ENCODE results near the gene ALDH1B1. TPM values are rescaled to one million over a fixed set of nuclear protein-coding genes. Genes with fewer than 3 reads are reported as not detected.

Gene ALDH1B1
- total RNA-seq, 2 donors from 2014 or later: 195 to 229 TPM

DNA sequence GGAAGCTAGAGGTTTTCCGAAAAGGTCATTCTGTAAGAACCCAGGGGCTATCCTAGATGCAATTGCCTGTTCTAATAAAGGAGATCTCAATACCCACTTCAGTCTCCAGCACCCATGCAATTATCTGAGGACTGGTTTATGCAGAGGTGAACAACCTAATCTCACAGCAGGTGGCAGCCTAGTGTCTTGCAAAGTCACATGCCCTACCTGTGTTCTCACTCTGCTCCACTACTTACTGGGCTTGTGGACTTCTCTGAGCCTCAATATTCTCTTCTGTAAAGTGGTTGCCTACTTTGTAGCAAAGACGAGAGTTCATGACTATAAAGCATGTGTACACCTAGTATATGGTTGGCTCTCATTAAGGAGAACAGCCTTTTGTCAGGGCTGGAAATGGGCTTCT, 21.0 kb upstream of the ALDH1B1 start:
- DNase-seq (ENCODE audit: low spot score): no peak

DNA sequence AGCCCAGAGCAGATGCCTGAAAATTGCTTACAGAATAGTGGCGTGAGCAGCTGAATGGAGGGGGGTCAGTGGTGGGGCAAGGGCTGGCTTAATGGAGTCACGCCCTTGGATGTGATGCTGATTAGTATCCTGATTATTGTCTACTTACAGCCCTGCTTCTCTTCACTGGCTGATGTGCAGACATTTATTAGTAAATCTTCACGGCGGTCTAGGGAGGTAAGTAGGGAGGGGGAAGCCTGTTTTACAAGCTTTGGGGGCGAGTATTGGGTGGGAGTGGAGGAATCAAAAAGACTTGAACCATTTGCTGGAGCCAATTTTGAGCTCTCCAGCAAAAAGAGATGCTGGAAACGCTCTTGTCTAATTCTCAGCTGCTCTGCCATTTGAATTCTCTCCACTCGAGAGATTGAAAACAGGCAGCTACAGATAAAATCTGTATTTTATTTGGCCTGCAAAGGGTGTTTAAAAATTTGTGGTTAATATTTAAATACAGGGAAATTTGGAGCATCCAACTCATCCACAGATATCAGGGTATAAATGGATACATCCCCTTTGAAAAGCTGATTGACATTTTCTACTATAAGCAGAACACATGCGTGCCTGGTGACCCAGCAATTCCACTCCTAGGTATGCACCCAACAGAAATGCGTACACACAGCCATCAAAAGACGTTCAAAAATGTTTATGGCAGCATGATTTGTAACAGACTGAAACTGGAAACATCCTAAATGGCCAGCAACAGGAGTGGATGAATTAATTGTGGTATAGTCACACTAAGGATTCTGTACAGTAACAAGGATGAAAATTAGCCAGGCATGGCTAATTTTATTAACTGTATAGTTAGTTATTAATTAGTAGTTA, 19.5 kb upstream of the ALDH1B1 start:
- H3K27ac ChIP-seq: no peak overlapping the region
- no peaks in the 10 kb centered on the region for H3K36me3 ChIP-seq
- H3K4me3 ChIP-seq: no peak overlapping the region
- ATAC-seq (ENCODE audit: insufficient number of reproducible peaks, low FRiP score, low read depth) (no peak), DNase-seq (ENCODE audit: low spot score) (no peak)
- TF ChIP-seq, protein P1, sequence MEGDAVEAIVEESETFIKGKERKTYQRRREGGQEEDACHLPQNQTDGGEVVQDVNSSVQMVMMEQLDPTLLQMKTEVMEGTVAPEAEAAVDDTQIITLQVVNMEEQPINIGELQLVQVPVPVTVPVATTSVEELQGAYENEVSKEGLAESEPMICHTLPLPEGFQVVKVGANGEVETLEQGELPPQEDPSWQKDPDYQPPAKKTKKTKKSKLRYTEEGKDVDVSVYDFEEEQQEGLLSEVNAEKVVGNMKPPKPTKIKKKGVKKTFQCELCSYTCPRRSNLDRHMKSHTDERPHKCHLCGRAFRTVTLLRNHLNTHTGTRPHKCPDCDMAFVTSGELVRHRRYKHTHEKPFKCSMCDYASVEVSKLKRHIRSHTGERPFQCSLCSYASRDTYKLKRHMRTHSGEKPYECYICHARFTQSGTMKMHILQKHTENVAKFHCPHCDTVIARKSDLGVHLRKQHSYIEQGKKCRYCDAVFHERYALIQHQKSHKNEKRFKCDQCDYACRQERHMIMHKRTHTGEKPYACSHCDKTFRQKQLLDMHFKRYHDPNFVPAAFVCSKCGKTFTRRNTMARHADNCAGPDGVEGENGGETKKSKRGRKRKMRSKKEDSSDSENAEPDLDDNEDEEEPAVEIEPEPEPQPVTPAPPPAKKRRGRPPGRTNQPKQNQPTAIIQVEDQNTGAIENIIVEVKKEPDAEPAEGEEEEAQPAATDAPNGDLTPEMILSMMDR (IDR thresholded peaks at IDR 0.05): no peak
- peaks cover 7 to 20% of the 10 kb centered on the region in 2 donors for H3K4me1 ChIP-seq (ENCODE audit: control insufficient read depth in 1 of 2, low read depth in 2 of 2)
- no peaks in the 10 kb centered on the region for H3K27me3 ChIP-seq (replicated peaks; ENCODE audit: insufficient read depth)
- H3K9me3 ChIP-seq: no peaks in the 10 kb centered on the region

More for the DNA sequence above, 21.0 kb upstream of the ALDH1B1 start:
- H3K4me3 ChIP-seq: no peak overlapping the region
- TF ChIP-seq, protein P1 (IDR thresholded peaks at IDR 0.05): peak; percentile 44
- H3K9me3 ChIP-seq: no peaks in the 10 kb centered on the region
- H3K36me3 ChIP-seq: no peaks in the 10 kb centered on the region
- ATAC-seq (ENCODE audit: insufficient number of reproducible peaks, low FRiP score, low read depth): no peak
- H3K4me1 ChIP-seq (ENCODE audit: control insufficient read depth in 1 of 2, low read depth in 2 of 2): peaks cover under 1 to 7% of the 10 kb centered on the region in 2 donors
- H3K27ac ChIP-seq: no peak overlapping the region
- no peaks in the 10 kb centered on the region for H3K27me3 ChIP-seq (replicated peaks; ENCODE audit: insufficient read depth)

DNA sequence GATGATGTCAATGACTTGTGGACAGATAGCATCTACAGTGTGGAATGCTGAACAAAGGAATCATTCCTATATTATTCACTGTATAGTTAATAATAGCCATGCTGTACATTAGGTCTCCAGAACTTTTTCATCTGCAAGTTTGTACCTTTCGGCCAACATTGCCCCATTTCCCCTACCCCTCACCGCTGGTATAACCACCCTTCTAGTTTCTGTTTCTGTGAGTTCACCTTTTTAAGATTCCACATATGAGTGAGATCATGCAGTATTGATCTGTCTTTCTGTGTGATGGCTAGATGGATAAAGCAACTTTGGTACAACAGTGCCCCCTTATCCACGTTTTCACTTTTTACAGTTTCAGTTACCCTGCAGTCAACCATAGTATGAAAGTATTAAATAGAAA, 18.8 kb upstream of the ALDH1B1 start:
- Histone ChIP-seq H3K9me3 (no peaks in the 10 kb centered on the region), H3K27ac (no peak overlapping the region), H3K4me3 (no peak overlapping the region), H3K4me1 (ENCODE audit: control insufficient read depth in 1 of 2, low read depth in 2 of 2) (peaks cover 7 to 20% of the 10 kb centered on the region in 2 donors), H3K27me3 (replicated peaks; ENCODE audit: insufficient read depth) (no peaks in the 10 kb centered on the region), H3K36me3 (no peaks in the 10 kb centered on the region)
- DNase-seq (ENCODE audit: low spot score) (no peak), ATAC-seq (ENCODE audit: insufficient number of reproducible peaks, low FRiP score, low read depth) (no peak)
- TF ChIP-seq, protein P1 (IDR thresholded peaks at IDR 0.05): no peak

DNA sequence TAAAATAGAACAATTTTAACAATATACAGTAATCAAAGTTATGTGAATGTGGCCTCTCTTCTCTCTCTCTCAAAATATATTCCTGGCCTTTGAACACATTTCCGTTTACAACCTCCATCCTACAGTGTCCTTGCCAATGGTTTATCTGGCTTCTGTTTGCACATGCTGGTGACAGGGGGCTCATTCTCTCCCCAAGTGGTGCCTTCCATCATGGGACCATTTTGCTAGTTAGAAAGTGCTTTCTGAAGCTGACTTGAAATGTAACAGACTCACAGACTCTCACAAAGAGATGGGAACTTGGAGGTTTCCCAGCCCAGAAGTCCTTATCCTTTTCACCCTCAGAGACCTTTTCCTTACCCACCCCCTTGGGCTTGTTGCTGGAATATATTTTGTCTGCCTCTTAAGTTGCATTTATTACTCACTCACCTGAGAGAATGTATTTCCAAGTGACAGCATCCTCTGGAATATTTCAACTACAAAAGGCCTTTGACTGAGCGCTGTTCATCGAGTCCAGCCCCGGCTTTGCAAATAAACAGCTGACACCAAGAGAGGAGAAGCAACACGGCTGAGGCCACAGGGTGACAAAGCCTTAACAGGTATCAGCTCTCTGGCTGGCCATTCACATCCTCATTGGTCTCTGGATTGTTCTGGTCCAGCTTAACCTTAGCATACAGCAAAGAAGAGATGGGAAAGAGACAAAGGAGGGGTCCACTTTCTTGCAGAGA, 17.5 kb upstream of the ALDH1B1 start:
- Histone ChIP-seq H3K27me3 (replicated peaks; ENCODE audit: insufficient read depth) (no peaks in the 10 kb centered on the region), H3K4me1 (ENCODE audit: control insufficient read depth in 1 of 2, low read depth in 2 of 2) (peaks cover 7 to 20% of the 10 kb centered on the region in 2 donors), H3K36me3 (no peaks in the 10 kb centered on the region), H3K27ac (peak overlapping the region in 1 of 2 donors; percentile 16), H3K4me3 (no peak overlapping the region), H3K9me3 (no peaks in the 10 kb centered on the region)
- no peak for DNase-seq (ENCODE audit: low spot score)
- no peak for ATAC-seq (ENCODE audit: insufficient number of reproducible peaks, low FRiP score, low read depth)
- TF ChIP-seq, protein P1 (IDR thresholded peaks at IDR 0.05): no peak

DNA sequence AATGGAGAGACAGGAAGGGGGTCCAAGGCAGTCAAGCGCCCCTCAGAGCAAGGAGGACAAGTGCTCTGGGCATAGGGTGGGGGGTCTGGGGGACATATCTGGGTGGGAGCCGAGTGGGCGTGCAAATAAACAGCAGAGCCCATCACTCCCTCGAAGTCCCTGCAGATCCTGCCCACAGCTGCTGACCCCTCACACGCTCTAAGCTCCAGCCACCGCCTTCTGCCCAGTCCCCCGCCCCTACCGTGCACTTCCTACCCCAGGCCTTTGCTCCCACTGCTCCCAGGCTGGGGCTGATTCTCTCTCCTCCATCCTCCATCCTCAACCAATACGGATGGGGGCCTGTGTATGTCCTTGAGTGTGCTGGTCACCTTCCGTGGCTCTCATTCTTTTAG, 16.9 kb upstream of the ALDH1B1 start:
- Histone ChIP-seq H3K9me3 (no peaks in the 10 kb centered on the region), H3K4me3 (no peak overlapping the region), H3K36me3 (no peaks in the 10 kb centered on the region), H3K4me1 (ENCODE audit: control insufficient read depth in 1 of 2, low read depth in 2 of 2) (peaks cover 7 to 20% of the 10 kb centered on the region in 2 donors), H3K27me3 (replicated peaks; ENCODE audit: insufficient read depth) (no peaks in the 10 kb centered on the region), H3K27ac (peak overlapping the region; percentile 87 to 92)
- ATAC-seq (ENCODE audit: insufficient number of reproducible peaks, low FRiP score, low read depth) (no peak), DNase-seq (ENCODE audit: low spot score) (no peak)
- TF ChIP-seq, protein P1 (IDR thresholded peaks at IDR 0.05): no peak

All from thoracic aorta (tissue), 2 donors.